Measurements from ENCODE around the gene GALNT14.

Gene GALNT14

DNA sequence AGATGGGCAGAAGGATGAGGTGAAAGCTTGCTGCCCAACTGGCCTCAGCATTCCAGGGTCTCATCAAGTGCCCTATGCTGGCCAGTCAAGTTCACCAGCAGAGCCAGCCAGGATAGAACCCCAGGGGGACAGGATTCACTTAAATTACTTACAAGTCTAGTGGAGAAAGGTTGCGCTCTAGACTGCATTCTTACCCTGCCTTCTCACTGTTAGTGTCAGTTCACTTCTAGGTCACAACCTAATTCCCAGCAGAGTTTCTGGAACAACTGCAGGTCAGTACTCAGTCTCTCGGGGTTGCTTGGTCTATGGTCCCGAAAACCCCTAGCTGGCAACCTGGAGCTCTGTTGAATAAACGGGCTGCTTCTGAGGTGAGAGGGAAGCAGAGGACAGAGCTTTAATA lies 32.9 kb upstream of the GALNT14 start:
- ATAC-seq = no peak
- TF ChIP-seq ZNF565 (CRISPR knock-in tag; conservative IDR thresholded peaks at IDR 0.05; ENCODE audit: low read depth) (no peak), ARNTL (CRISPR knock-in tag; IDR thresholded peaks at IDR 0.05; ENCODE audit: borderline replicate concordance, low read depth) (no peak), PPARA (CRISPR knock-in tag; IDR thresholded peaks at IDR 0.05; ENCODE audit: borderline replicate concordance) (no peak), RARB (CRISPR knock-in tag; IDR thresholded peaks at IDR 0.05) (no peak), ZFP30 (CRISPR knock-in tag; IDR thresholded peaks at IDR 0.05) (no peak), TCF4 (CRISPR knock-in tag; IDR thresholded peaks at IDR 0.05; ENCODE audit: borderline replicate concordance) (no peak), ISL1 (CRISPR knock-in tag; IDR thresholded peaks at IDR 0.05) (no peak), BACH2 (CRISPR knock-in tag; IDR thresholded peaks at IDR 0.05; ENCODE audit: borderline replicate concordance) (no peak), ZC3H10 (CRISPR knock-in tag; IDR thresholded peaks at IDR 0.05) (no peak), ZNF70 (CRISPR knock-in tag; IDR thresholded peaks at IDR 0.05) (no peak), ESRRG (CRISPR knock-in tag; IDR thresholded peaks at IDR 0.05) (no peak), CSDC2 (CRISPR knock-in tag; IDR thresholded peaks at IDR 0.05) (no peak), ZNF8 (CRISPR knock-in tag; IDR thresholded peaks at IDR 0.05) (no peak), TOX (CRISPR knock-in tag; IDR thresholded peaks at IDR 0.05; ENCODE audit: borderline replicate concordance) (no peak)
- TF ChIP-seq, protein P1, sequence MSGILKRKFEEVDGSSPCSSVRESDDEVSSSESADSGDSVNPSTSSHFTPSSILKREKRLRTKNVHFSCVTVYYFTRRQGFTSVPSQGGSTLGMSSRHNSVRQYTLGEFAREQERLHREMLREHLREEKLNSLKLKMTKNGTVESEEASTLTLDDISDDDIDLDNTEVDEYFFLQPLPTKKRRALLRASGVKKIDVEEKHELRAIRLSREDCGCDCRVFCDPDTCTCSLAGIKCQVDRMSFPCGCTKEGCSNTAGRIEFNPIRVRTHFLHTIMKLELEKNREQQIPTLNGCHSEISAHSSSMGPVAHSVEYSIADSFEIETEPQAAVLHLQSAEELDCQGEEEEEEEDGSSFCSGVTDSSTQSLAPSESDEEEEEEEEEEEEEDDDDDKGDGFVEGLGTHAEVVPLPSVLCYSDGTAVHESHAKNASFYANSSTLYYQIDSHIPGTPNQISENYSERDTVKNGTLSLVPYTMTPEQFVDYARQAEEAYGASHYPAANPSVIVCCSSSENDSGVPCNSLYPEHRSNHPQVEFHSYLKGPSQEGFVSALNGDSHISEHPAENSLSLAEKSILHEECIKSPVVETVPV (CRISPR knock-in tag; IDR thresholded peaks at IDR 0.05) = no peak
- TF ChIP-seq, protein P2, sequence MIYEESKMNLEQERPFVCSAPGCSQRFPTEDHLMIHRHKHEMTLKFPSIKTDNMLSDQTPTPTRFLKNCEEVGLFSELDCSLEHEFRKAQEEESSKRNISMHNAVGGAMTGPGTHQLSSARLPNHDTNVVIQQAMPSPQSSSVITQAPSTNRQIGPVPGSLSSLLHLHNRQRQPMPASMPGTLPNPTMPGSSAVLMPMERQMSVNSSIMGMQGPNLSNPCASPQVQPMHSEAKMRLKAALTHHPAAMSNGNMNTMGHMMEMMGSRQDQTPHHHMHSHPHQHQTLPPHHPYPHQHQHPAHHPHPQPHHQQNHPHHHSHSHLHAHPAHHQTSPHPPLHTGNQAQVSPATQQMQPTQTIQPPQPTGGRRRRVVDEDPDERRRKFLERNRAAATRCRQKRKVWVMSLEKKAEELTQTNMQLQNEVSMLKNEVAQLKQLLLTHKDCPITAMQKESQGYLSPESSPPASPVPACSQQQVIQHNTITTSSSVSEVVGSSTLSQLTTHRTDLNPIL (CRISPR knock-in tag; IDR thresholded peaks at IDR 0.05; ENCODE audit: low read depth) = no peak
- TF ChIP-seq, protein P3, sequence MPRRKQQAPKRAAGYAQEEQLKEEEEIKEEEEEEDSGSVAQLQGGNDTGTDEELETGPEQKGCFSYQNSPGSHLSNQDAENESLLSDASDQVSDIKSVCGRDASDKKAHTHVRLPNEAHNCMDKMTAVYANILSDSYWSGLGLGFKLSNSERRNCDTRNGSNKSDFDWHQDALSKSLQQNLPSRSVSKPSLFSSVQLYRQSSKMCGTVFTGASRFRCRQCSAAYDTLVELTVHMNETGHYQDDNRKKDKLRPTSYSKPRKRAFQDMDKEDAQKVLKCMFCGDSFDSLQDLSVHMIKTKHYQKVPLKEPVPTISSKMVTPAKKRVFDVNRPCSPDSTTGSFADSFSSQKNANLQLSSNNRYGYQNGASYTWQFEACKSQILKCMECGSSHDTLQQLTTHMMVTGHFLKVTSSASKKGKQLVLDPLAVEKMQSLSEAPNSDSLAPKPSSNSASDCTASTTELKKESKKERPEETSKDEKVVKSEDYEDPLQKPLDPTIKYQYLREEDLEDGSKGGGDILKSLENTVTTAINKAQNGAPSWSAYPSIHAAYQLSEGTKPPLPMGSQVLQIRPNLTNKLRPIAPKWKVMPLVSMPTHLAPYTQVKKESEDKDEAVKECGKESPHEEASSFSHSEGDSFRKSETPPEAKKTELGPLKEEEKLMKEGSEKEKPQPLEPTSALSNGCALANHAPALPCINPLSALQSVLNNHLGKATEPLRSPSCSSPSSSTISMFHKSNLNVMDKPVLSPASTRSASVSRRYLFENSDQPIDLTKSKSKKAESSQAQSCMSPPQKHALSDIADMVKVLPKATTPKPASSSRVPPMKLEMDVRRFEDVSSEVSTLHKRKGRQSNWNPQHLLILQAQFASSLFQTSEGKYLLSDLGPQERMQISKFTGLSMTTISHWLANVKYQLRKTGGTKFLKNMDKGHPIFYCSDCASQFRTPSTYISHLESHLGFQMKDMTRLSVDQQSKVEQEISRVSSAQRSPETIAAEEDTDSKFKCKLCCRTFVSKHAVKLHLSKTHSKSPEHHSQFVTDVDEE (CRISPR knock-in tag; IDR thresholded peaks at IDR 0.05) = no peak
- TF ChIP-seq, protein P4, sequence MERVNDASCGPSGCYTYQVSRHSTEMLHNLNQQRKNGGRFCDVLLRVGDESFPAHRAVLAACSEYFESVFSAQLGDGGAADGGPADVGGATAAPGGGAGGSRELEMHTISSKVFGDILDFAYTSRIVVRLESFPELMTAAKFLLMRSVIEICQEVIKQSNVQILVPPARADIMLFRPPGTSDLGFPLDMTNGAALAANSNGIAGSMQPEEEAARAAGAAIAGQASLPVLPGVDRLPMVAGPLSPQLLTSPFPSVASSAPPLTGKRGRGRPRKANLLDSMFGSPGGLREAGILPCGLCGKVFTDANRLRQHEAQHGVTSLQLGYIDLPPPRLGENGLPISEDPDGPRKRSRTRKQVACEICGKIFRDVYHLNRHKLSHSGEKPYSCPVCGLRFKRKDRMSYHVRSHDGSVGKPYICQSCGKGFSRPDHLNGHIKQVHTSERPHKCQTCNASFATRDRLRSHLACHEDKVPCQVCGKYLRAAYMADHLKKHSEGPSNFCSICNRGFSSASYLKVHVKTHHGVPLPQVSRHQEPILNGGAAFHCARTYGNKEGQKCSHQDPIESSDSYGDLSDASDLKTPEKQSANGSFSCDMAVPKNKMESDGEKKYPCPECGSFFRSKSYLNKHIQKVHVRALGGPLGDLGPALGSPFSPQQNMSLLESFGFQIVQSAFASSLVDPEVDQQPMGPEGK (CRISPR knock-in tag; IDR thresholded peaks at IDR 0.05; ENCODE audit: borderline replicate concordance) = no peak
- TF ChIP-seq, protein P5, sequence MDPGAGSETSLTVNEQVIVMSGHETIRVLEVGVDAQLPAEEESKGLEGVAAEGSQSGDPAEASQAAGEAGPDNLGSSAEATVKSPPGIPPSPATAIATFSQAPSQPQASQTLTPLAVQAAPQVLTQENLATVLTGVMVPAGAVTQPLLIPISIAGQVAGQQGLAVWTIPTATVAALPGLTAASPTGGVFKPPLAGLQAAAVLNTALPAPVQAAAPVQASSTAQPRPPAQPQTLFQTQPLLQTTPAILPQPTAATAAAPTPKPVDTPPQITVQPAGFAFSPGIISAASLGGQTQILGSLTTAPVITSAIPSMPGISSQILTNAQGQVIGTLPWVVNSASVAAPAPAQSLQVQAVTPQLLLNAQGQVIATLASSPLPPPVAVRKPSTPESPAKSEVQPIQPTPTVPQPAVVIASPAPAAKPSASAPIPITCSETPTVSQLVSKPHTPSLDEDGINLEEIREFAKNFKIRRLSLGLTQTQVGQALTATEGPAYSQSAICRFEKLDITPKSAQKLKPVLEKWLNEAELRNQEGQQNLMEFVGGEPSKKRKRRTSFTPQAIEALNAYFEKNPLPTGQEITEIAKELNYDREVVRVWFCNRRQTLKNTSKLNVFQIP (CRISPR knock-in tag; IDR thresholded peaks at IDR 0.05; ENCODE audit: borderline replicate concordance, low read depth) = no peak

DNA sequence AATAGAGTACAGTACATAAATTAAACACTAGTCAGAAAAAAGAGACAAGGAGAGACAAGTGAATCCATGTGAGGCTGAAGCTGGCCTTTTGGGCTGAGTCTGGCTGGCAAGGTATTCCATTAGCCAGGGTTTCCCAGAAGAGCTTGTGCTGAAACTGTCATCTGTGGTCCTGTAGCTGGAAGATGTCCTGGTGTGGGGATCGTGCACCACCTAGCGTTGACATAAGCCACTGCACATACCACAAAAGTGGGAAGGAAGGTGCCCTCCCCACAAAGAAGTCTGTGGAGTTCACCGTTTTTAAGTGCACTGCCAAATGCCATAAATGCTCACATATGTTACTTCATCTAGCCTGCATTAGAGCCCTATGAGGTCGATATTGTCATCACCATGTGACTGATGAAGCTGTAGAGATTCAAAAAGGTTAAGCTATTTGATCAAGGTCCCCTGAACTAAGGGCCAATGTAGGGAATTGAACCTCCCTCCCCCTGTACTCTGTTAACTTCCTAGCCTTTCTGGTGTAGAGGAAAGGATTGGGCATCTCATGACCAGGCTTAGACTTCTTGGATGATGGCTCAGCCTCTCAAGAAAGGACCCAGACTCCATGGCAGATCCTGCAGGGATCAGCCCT lies 31.9 kb upstream of the GALNT14 start:
- peak; percentile 96 for ATAC-seq
- no peak for TF ChIP-seq ZNF565 (CRISPR knock-in tag; conservative IDR thresholded peaks at IDR 0.05; ENCODE audit: low read depth)
- TF ChIP-seq, protein P4 (CRISPR knock-in tag; IDR thresholded peaks at IDR 0.05; ENCODE audit: borderline replicate concordance) = peak; percentile 77; the same call in 1 of the 2 replicates
